GM18951 (cell line): Measurements from ENCODE around the gene LRRC25.
"Not testable (repeated sequence)": the region's sequence is repeated elsewhere in the genome, so short reads cannot be mapped to it uniquely, and the experiment has no call there.

ENCODE experiments used
- POLR2A ChIP-seq: IDR thresholded peaks from 4 replicates; pipeline ENCODE4 v1.6.1; 2011; ENCODE audit warnings: mild to moderate bottlenecking; ENCODE audit not compliant: insufficient read length, insufficient read depth; ENCODE audit errors: extremely low read depth
- in situ Hi-C: fragments of 300-500 bp; cut with MboI; formaldehyde crosslinking; loops from one replicate; pipeline ENCODE4 v1.12.0; 2022; ENCODE audit warnings: low sequenced_read_pairs, mixed read lengths, inconsistent platforms; ENCODE audit not compliant: unreplicated experiment

LRRC25 gene

GRCh38 chr19:18418029-18418482, 20.6 kb upstream of the LRRC25 start:
- in situ Hi-C loops: no loop called here
- no peak for TF ChIP-seq POLR2A

DNA sequence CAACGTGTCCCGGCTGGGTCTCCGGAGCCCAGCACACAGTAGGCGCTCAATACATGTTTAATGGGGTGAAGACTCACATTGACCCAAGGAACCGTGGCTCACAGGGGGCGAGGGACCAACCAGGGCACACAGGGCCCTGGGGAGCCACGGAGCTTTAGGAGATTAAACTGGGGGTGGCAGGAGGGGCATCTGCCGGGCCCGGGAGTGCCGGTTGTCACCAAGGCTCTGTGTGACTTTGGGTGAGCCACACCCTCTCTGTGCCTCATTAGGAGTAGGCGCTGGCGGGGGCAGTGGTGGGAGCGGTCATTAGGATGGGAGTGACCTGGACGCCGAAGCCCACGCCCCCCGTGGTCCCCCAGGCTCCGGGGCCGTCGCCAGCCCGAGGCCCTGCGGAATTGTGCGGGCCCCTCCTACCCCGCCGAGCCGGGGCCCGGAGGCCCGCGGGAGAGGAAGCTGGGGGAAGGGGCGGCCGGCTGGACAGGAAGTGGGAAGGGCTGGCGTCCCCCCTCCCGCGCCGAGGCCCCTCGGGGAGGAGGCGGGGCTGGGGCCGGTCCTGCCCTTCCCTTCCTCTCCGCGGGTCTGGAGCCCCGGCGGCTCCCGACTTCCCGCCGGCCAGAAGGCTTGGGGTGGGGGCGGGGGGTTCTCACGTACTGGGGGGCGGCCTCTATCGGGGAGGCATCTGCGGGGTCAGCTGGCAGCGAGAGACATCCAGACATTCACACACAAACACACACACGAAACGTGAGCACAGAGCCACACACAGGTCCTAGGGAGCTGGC, 20.0 kb upstream of the LRRC25 start:
- peak; percentile 61 for TF ChIP-seq POLR2A
- in situ Hi-C loops: no loop called here

DNA sequence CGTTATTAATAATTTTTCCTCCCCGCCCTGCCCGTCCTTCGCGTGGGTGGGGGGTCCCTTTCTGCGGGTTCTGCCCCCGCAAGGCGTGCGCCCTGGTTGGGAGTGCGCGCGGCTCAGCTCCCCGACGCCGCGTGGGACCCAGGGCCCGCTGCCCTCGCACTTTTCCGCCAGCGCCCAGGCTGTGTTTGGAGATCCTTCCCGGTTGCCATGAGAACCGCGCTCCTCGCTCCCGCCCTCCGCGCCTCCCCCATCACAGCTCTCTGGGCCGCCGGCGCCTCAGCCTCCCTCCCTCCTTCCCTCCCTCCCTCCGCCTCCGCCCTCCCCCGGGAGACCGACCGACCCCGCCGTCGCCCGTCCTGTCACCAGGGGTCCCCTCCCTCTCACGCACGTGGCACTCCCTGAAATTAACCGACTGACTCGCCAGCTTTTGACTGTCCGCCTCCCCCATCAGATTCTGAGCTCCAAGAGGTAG, 19.4 kb upstream of the LRRC25 start:
- in situ Hi-C loops: no loop called here

GRCh38 chr19:18415178-18415867, 17.9 kb upstream of the LRRC25 start:
- in situ Hi-C loops: no loop called here

More for the DNA sequence above, 19.4 kb upstream of the LRRC25 start:
- TF ChIP-seq POLR2A: no peak

DNA sequence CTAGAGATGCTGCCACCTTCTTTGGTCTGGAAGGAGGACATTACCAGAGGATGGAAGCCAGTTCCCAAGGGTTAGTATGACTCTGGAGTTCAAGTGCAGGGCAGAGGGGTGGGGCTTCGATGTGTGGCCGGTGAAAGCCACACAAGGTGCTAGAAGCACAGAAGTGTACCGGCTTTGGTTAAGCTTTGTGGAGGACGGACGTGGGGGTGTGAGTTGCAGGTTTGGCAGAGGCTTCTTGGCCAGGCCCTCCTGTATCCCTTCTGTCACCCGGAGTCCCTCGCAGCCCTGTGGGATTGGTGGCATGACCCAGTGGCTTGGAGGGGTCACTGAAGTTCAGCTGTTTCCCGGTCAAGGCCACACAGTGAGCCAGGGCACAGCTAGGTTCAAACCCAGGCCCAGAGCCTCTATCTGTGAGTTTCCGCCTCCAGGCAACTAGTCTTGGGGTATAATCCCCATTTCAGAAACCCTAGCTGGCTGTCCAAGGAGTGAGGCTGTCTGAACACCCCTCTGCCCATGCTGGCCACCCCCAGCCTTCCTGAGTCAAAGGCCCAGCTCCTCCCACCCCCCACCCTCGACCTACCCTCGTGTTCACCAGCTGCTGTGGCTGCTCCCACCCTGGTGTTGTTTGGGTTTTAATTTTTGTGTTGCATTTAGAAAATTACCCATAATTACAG, 17.2 kb upstream of the LRRC25 start:
- in situ Hi-C loops: loop anchor here (5.0 kb wide), 1 partner anchor 67 kb away; no protein-coding TSS in a partner anchor
- TF ChIP-seq POLR2A: no peak

More at GRCh38 chr19:18415178-18415867, 17.9 kb upstream of the LRRC25 start:
- no peak for TF ChIP-seq POLR2A

DNA sequence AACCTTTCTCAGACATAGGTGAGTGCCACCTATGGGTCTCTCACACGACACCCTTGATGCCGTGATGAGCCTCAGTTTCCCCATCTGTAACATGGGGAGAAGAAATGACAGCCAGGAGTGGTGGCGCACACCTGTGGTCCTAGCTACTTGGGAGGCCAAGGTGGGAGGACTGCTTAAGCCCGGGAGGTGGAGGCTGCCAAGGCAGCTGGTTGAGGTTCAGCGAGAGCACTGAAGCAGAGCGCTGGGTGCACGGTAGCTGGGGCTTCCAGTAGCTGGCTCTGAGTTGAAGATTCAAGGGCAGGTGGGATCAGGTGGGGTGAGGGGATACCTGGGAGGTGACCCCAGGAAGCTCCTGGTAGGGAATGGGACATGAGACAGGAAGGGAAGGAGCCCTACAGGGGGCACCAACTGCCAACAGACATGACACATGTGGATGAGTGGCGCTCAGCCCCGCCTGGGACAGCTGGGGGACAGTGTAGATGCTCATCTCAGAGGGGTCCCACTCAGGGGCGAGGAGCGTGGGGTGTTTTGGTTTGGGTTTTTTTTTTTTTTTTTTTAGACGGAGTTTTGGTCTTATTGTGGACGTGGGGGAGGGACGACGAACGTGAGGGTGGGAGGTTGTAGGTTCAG, 15.3 kb upstream of the LRRC25 start:
- in situ Hi-C loops: loop anchor here (5.0 kb wide), 1 partner anchor 65 kb away; no protein-coding TSS in a partner anchor
- TF ChIP-seq POLR2A: no peak

DNA sequence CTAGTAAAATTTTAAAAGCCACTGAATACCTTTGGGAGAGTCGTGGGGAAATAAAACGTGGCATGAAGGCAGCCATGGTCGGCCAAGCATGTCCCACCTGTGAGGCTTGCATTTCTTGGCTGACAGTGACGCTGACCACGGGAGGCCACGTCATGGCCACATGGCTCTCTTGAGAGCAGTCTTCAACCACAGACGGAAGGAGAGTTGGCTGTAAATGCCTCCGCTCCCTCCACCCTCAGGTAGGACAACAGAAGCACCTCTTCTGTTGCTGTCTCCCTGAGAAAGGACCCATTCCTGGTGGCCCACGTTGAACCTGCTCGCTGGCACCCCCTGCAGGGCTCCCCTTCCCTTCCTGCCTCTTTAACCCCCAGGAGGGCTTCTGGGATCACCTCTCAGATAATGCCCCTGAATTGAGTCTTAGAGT, 10.6 kb upstream of the LRRC25 start:
- in situ Hi-C loops: no loop called here
- TF ChIP-seq POLR2A: no peak

DNA sequence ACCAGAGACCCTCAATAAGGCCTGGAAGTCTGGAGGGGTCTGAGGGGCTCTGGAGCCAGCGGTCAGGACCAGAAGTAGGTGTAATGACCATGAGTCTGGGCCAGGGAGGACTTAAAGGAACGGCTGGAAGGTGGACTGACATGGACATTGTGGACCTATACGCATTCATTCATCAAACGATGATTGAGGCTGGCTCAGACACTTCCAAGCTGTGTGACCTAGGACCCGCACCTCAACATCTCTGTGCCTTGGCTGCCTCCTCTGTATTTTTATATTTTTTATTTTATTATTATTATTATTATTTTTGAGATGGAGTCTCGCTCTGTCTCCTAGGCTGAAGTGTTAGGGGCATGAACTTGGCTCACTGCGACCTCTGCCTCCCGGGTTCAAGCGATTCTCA, 9.3 kb upstream of the LRRC25 start:
- in situ Hi-C loops: no loop called here
- no peak for TF ChIP-seq POLR2A

DNA sequence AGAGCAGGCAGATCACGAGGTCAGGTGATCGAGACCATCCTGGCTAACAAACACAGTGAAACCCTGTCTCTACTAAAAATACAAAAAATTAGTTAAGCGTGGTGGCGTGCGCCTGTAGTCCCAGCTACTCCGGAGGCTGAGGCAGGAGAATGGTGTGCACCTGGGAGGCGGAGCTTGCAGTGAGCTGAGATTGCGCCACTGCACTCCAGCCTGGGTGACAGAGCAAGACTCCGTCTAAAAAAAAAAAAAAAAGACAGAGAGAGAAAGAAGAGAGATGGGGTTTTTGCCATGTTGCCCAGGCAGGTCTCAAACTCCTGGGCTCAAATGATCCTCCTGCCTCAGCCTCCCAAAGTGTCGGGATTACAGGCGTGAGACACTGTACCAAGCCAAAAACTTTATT, 8.3 kb upstream of the LRRC25 start:
- in situ Hi-C loops: not testable (repeated sequence)

DNA sequence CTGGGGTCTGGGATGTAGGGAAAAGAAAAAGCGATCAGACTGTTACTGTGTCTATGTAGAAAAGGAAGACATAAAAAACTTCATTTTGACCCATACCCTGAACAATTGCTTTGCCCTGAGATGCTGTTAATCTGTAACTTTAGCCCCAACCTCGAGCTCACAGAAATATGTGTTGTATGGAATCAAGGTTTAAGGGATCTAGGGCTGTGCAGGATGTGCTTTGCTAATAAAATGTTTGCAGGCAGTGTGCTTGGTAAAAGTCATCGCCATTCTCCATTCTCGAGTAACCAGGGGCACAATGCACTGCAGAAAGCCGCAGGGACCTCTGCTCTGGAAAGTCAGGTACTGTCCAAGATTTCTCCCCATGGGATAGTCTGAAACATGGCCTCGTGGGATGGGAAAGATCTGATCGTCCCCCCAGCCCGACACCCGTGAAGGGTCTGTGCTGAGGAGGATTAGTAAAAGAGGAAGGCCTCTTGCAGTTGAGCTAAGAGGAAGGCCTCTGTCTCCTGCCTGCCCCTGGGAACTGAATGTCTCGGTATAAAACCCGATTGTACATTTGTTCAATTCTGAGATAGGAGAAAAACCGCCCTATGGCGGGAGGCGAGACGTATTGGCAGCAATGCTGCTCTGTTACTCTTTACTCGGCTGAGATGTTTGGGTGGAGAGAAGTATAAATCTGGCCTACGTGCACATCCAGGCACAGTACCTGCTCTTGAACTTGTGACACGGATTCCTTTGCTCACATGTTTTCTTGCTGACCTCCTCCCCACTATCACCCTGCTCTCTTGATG, 5.2 kb upstream of the LRRC25 start:
- in situ Hi-C loops: not testable (repeated sequence)

GRCh38 chr19:18401580-18402112, 4.2 kb upstream of the LRRC25 start:
- TF ChIP-seq POLR2A: peak; percentile 22
- in situ Hi-C loops: no loop called here

DNA sequence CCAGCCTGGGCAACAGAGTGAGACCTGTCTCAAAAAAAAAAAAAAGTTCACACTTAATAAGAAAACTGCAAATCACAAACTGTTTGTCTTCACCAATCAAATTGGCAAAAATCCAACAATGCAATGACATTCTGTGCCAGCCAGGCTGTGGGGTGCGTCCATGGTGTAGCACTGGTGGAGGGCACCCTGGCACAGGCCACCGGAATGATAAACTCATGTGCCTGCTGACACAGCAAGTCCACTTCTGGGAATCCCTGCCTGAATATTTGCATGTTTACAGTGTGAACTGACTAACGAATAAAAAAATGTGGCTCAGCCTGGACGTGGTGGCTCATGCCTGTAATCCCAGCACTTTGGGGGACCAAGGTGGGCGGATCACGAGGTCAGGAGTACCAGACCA, 1.6 kb upstream of the LRRC25 start:
- no peak for TF ChIP-seq POLR2A
- in situ Hi-C loops: no loop called here
